A549 (cell line): ENCODE measurements around the gene CSAD.

Experiments used
- CTCF ChIP-seq: fragments of >200 bp; sonication (Bioruptor Twin); formaldehyde crosslinking; IDR thresholded peaks from 3 replicates; pipeline ENCODE4 v1.5.1; 2016
- E2F6 ChIP-seq: IDR thresholded peaks from 2 replicates; pipeline ENCODE4 v1.6.1; 2012; ENCODE audit warnings: low read depth, borderline replicate concordance
- EP300 ChIP-seq, 2 experiments: fragments of >200 bp; sonication (Bioruptor Twin); formaldehyde crosslinking; IDR thresholded peaks; 2 replicates in 1 of 2; 3 replicates in 1 of 2; pipeline ENCODE4 v1.6.1; 2016 to 2017
- MAX ChIP-seq: IDR thresholded peaks from 2 replicates; pipeline ENCODE4 v1.6.1; 2012
- PHF8 ChIP-seq: fragments of 200-600 bp; sonication (generic); IDR thresholded peaks from 2 replicates; pipeline ENCODE4 v1.6.1; 2016; ENCODE audit warnings: low read depth, mild to moderate bottlenecking, antibody characterized with exemption, moderate library complexity, borderline replicate concordance
- POLR2A ChIP-seq: IDR thresholded peaks from 2 replicates; pipeline ENCODE4 v1.6.1; 2012; ENCODE audit warnings: mild to moderate bottlenecking, low read length
- REST ChIP-seq: fragments of 200-600 bp; sonication (generic); IDR thresholded peaks from 2 replicates; pipeline ENCODE4 v1.6.1; 2016; ENCODE audit warnings: antibody characterized with exemption, mild to moderate bottlenecking, moderate library complexity
- USF2 ChIP-seq: fragments of 450-650 bp; IDR thresholded peaks from 2 replicates; pipeline ENCODE4 v1.6.1; 2014; ENCODE audit warnings: antibody characterized with exemption

GRCh38 chr12:53191096-53191884 lies 10.6 kb upstream of the CSAD start:
- TF ChIP-seq PHF8, result no peak
- no peak for TF ChIP-seq CTCF
- no peak for TF ChIP-seq USF2
- TF ChIP-seq REST, result no peak
- TF ChIP-seq MAX, result no peak
- TF ChIP-seq EP300 (IDR thresholded peaks at IDR 0.05), result no peak
- no peak for TF ChIP-seq POLR2A
- TF ChIP-seq E2F6, result no peak
